GM23248 (cell line): Measurements from ENCODE around the gene GALNT5.

Experiments
- EZH2 ChIP-seq: fragments of 200-600 bp; sonication (generic); IDR thresholded peaks from 2 replicates; pipeline ENCODE4 v1.6.1; 2018; ENCODE audit warnings: antibody characterized with exemption, mild to moderate bottlenecking; ENCODE audit not compliant: insufficient read depth, poor library complexity, severe bottlenecking
- EZH2phosphoT487 ChIP-seq: fragments of 200-600 bp; sonication (generic); IDR thresholded peaks from 2 replicates; pipeline ENCODE4 v1.6.1; 2018; ENCODE audit warnings: antibody characterized with exemption, moderate library complexity, mild to moderate bottlenecking, low read depth; ENCODE audit not compliant: insufficient read depth

DNA sequence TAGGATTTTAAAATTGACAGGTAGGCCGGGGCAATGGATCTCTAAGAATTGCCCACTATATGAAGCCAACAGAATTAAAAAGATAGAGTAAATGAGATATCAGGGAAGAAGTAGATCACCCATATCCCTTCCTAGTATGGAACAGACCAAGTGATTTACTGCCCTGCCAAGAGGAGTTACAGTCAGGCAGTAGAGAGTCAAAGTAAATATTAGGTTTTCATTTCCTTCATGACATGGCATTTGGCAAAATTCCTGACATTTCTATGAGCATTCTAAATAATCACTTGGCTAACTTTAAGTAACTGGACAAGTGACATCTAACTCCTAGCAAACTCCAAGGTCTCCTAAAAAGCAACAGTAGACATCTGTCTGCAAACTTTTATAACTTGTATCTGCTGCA, 33.5 kb downstream of the GALNT5 start:
- TF ChIP-seq EZH2 (no peak), EZH2phosphoT487 (no peak)
